PC-3 (cell line): ENCODE results near the gene SCFD1.

Experiments used
- EZH2 ChIP-seq: fragments of 300-600 bp; sonication (generic); IDR thresholded peaks from one replicate; pipeline ENCODE4 v1.6.1; 2017; ENCODE audit warnings: antibody characterized with exemption, mild to moderate bottlenecking, low read length; ENCODE audit not compliant: unreplicated experiment
- TF ChIP-seq, protein P1 (sequence below): fragments of 300-600 bp; sonication (generic); conservative IDR thresholded peaks from 2 replicates; pipeline ENCODE4 v1.5.1; 2017; ENCODE audit warnings: antibody characterized with exemption, low read depth, mild to moderate bottlenecking, low read length

DNA sequence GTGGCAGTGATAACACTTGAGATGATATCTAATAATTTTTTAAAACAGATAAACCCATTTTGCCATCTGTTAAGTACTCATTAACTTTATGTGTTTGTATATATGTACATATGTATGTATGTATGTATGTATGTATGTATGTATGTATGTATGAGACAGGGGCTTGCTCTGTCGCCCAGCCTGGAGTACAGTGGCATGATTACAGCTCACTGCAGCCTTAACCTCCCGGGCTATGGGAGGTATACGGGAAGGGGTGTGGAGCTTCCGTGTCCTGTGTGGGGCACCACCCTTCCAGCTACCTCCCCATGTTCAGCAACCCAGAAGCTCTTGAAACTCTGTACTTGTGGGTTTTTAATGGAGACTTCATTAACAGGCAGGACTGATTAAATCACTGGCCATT, 116.9 kb downstream of the SCFD1 start:
- TF ChIP-seq EZH2, result no peak
- TF ChIP-seq, protein P1, sequence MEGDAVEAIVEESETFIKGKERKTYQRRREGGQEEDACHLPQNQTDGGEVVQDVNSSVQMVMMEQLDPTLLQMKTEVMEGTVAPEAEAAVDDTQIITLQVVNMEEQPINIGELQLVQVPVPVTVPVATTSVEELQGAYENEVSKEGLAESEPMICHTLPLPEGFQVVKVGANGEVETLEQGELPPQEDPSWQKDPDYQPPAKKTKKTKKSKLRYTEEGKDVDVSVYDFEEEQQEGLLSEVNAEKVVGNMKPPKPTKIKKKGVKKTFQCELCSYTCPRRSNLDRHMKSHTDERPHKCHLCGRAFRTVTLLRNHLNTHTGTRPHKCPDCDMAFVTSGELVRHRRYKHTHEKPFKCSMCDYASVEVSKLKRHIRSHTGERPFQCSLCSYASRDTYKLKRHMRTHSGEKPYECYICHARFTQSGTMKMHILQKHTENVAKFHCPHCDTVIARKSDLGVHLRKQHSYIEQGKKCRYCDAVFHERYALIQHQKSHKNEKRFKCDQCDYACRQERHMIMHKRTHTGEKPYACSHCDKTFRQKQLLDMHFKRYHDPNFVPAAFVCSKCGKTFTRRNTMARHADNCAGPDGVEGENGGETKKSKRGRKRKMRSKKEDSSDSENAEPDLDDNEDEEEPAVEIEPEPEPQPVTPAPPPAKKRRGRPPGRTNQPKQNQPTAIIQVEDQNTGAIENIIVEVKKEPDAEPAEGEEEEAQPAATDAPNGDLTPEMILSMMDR, result no peak
